Superior temporal gyrus (tissue), 1 donor: ENCODE results near the gene IHH.
A peak's percentile ranks its signal among the peaks of the same experiment; 100 is the strongest.

Experiments
- DNase-seq: peaks from one replicate; pipeline ENCODE4 v3.0.0-alpha.2; 2016; ENCODE audit errors: extremely low spot score

IHH gene

DNA sequence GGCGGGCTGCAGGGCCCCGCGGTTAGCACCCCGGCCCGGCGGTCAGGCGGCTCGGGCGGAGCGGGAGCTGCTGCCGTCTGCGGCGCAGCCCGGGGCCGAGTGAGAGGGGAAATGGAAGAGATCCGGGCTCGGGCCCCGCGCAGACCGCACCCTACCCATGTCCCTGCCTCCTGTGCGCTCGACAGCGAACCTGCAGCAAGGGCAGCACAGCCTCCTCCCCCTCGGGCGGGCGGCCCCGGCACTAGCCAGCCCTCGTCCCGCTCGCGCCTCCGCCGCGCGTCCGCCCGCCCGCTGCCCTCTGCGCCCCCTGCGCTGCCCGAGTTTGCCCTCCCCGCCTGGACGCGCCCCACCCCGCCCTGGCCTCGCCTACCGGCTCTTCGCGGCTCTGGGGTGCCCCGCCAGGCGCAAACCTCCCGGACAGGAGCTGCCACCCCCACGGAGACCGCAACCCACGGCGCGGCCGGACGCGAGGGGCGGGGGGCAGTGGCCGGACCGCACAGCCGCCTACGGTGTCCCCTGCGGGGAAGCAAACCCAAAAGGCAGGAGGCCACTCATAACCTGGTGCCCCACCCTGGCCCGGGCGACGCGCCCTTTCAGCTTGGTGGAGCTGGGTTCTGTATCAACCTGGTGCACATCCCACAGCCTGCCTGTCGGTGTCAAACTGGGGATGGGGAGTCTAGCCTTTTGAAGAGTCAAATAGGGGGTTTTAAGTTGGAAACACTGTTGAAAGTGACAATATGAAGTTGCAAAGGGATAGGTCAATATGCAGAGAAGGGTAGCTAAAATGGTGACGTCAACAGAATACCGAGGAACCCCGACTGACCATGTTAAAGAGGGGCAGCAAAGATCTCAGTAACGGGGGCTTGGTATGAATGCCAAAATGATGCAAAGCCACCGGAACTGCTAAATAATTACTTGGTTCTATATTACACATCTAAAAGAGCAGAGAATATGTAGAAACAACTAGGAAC lies at the start of gene IHH:
TSS of gene IHH (minus strand) at position 101 of the 971 bp plus-strand sequence. CDS start 454 bp downstream, outside the sequence.
- no peak for DNase-seq

DNA sequence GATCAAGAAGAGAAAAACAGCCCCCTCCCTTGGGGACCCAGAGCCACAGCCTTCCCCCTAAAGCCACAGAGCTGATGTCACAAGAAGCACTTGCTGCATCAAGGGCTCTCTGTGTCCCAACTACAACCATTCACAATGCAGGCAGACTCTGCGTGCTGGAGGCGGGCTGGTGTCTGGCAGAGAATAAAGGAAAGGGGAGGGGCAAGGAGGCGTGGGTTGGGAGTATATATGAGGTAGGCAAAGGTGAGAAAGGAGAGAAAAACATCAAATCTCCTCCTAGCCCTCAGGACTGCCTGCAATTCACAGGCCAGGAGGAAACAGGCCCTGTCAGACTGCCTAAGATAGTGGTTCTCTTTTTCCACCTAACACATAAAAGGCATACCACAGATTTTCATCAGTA lies 48.8 kb upstream of the IHH start:
- no peak for DNase-seq

DNA sequence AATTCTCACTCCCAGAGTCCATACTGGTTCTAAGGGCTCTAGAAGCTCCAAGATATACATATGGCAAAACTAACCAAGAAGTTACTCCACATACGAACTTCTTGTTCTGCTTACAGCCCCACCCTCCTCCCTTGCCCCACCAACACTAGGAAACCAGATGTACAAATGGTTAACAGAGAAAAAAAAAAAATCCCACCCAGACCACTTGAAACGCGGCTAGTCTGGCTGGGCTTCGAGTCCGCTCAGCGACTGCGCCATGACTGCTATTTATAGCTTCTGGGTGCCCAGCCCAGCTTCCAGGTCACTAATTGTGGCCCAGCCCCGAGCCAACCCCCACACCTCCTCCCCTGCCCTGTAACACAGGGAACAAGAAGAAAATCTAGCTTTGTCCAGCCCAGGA lies 47.0 kb upstream of the IHH start:
- no peak for DNase-seq

DNA sequence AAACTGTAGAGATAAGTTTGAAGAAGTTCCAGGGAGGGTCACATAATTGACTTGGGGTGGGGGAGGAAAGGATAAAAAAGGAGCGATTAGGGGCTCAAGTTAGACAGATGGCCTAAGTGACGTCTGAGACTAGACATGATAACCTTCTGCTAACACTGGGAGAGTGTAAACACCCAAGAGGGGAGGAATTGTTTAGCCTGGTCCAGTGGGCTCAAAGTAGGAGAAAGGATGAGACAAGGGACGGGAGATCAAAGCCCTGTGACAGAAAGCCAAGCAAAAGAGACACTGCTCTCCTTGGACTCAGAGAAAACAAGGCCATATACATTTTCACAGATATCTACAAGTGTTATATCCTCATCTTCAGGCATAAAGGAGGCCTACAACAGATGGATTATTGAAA lies 45.5 kb upstream of the IHH start:
- DNase-seq, result no peak

DNA sequence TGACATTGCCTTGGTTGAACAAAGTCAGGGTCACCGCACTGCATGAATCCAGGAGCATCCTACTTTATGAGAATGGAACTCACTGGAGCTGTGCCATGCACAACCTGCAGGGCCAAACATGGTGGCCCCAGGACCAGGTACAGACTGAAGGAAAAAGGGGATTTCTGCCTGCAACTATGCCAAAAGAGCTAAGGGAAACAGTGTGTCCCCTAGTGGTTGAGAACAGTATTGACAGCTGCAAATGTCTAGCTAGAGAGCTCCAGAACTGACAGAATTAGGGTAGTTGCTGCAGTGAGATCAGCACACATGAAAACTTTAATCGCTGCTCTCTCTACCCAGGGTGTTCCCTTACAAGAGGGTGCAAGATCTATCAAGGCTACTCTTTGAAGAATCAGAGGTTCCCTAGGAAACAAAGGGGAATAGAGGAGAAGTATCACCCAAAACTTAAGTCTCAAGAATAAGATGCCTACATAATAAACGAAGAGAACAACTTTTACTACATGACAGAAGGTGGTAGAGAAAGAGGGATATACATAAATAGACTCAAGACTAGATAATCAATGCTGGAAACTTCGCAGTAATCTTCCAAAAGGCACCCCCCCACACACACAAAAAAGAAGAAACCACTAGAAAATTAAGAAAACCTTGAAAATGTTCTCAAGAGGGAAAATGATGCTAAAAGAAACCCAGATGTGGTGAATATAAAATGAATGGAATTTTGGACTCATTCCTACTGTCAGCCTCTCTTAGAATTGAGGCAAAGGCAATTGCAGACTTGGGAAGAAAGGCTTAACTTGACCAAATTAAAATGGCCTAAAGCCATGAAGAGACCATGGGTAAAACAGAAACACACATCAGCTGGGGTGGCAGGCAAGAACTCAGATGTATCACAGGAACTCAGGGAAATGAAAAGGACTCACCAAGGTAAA lies 43.6 kb upstream of the IHH start:
- DNase-seq, result peak; percentile 32

DNA sequence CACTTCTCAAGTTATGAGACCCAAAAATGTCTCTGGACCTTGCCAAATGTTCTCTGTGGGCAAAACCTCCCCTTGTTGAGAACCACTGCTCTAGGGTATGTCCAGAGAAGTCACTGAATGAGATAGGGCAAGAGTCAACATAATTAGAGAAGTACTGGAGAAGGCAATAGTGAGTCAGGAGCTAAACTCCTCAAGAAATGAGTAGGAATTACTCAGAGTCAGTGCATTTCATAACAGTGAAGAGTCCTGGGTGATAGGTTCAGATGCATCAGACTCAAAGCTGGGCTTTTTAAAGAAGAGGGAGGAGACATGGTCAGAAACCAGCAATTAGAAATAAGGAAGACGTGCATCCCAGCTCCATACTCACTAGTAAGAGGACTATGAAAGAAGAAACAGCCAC lies 38.6 kb upstream of the IHH start:
- DNase-seq, result no peak

DNA sequence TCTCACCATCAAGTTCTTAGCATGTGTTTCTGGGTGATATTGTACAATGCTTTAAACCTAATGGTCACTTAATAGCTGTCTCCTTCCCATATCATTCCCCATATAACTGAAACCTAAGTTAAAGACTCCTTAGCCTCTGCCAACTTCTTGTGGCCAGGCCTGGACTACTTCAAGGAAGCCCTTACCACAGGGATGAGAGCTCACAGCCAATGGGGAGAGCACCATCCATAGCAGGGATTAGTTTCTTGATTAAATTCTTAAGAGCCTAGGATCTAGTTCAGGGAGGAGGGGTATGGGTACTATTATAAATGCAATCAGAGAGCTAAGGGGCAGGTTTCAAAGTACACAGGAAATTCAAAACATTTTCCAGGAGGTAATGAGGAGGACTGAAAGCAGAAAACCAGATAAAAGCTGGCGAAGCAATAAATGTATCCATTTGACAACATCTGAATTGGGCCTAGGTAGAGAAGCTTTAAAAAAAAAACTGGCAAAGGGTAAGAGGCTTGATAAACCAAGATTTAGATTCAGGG lies 34.8 kb upstream of the IHH start:
- DNase-seq, result no peak

DNA sequence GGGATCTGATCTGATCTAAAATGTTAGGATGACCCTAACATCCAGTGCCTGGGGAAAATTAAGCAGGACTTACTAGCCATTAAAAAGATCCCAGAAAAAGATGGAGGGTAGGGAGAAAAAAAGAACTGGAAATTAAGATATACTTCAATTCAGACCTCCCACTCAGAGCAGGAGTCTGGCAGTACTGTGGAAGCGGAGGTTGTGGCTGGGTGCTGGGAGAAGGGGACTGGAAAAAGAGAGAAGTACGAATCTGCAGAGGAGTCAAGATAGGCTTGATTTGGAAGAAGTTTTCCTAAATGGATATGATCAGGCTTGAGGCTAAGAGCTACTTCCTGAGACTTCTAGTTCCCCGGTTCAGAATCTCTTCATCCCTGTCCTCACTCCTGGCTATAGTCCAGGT lies 33.5 kb upstream of the IHH start:
- no peak for DNase-seq

DNA sequence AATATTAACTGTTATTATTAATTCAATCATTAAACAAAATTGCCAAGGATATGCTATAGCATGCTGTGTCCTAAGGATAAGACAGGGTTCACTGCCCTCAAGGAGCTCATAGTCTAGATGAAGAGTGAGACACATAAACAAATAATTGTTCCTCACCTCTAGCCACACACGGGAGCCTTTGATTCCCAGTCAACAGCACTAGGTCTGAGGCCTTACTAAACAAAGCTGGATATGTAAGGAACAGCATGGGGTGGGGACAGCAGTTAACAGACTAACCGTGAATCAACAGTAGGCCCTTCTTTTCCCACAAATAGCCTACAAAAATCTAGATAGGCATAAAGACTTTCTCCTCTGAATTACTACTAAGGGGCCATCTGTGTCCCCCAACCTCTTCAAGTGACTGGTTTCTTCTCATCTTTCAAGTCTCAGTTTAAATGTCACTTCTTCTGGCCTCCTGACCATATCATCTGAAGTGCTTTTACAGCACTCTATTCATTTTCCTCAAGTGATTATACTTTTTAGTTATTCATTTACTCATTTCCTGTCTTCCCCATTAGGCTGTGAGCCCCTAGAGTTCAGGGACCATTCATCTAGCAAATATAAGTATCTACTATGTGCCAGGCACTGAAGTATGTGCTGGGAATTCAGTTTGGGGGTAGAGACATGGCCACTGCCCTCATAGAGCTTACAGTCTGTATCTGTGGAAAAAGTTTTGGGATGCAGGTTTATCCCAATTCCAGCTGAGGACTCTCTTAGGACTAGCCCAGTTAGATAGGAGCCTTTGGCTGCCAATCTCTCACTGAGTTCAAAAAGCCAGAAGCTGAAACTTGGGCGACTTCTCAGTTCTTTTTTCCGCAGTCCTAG lies 29.9 kb upstream of the IHH start:
- DNase-seq, result no peak

DNA sequence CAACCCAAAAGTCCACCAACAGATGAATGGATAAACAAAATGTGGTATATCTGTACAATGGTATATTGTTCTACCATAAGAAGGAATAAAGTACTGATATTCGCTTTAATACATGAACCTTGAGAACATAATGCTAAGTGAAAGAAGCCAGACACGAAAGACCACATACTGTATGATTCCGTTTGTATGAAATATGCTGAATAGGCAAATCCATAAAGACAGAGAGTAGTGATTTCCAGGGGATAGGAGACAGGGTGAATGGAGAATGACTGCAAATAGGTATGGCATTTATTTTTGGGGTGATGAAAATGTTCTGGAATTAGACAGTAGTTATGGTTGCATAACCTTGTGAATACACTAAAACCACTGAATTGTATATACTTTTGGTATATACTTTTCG lies 28.6 kb upstream of the IHH start:
- no peak for DNase-seq

DNA sequence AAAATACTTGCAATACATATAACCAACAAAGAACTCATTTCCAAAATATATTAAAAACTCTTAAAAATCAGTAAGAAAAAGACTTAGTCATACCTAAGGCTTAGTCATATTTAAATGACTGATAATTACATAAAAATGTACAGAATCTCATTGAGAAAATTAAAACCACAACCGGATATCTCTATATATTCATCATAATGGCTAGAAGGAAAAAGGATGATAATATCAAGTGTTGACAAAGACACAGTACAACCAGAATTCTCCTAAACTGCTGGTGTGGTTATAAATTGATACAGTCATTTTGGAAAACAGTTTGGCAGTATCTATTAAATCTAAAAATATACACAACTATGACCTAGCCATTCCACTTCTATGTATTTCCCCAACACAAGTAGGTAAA lies 27.1 kb upstream of the IHH start:
- no peak for DNase-seq

DNA sequence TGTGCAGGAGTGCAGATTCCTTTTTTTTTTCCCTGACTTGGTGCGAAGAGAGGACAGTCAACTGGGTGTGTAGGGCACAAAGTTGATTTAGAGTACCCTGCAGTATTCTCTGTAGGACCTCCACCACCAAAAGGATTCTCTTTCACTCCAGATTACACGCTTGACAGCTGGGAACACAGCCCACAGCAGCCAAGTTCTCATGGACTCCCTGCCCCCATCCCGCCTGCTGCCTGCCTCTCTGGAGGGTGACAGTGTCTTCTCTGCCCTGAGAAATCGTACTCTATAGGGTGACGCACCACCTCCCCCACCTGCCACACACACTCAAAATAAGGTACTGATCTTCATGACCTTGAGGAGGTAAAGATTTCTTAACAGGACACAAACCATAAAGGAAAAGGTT lies 26.6 kb upstream of the IHH start:
- no peak for DNase-seq

DNA sequence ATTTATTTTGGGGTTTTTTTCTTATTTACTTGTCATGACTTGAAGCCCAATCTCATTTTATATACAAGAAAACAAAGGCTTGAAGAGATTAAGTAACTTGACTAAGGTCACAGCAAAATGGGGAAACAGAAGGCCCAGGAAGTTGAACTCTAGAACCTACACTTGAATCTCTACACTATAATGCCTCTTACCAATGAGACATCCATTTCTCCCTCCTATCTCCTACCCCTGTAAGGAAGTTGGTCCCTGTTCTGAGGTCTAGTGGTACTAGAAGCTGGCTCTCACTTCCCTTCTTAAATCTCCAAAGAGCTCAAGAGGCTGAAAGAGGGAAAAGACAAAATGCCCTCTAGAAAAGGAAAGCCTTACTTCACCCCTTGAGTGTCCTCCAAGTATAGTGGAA lies 25.5 kb upstream of the IHH start:
- no peak for DNase-seq

DNA sequence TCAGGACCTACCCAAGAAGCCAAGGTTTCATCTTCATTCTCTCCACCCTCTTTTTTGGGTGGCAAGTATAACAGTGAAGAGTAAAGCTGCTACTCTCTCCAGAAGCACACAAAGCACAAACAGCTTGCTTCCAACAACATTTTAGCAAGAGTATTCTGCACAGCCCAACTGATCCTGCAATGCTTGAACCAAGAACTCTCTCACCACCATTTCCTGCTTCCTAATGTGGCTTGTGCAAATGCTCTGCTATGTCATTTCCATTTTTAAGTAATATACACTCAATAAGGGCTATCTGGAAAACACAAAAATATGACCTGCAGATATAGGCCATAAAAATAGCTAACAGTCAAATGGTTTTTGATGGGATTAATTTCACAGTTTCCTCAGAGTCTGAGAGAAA lies 24.1 kb upstream of the IHH start:
- no peak for DNase-seq

DNA sequence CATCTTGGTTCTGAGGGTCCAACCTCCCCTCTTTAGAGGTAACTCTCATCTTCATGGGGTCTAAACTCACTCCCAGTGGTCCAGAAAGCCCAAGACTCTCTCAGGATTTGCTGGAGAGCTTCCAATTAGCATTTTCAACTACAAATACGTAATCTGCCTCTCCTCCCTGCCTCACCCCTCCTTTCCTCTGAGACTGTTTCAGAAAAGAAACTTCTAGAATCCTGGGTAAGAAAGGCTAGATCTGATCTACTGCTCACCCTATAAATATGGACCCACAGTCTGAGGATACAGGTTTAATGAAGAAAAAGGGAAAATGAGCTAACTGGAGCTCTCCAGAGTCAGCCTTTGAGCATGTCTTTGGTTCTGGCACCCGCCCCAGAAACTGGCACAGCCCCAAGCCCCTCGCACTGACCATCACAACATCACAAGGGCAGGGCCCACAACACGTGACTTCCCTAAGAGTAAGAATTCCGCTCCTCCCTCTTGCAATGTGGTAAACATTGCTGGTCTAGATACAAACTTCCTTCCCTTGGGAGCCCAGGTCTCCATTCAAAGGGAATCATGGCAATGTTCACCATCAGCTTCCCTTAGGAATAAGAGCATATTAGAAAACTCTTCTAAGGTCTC lies 21.7 kb upstream of the IHH start:
- DNase-seq, result no peak

DNA sequence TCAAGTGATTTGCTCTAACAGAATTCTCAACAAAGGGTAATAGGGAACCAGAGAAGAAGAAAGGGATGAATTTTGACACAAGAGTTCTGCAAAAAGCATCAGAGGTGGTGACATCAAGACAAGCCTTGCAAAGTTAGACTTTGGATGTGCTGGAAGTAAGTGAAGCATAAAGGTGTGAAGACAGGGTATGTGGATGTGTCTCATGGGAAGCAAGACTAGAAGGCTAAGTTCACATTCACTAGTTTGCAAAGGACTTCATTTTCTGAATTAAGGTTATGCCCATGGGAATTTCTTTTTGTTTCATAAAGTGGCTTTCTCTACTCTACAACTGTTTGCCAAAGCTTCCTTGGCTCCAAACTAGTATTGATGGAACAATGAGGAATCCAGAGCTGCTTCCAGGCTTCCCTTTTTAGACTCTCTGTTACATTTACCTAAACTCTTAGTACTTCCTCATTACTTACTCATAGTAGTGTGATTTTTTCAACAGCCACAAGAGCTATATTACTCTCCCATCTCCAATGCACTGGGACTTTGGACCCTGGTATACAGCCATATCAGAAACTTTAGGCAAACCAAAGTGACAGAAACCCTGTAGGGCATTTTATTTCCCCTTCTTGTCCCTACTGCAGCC lies 21.1 kb upstream of the IHH start:
- no peak for DNase-seq

DNA sequence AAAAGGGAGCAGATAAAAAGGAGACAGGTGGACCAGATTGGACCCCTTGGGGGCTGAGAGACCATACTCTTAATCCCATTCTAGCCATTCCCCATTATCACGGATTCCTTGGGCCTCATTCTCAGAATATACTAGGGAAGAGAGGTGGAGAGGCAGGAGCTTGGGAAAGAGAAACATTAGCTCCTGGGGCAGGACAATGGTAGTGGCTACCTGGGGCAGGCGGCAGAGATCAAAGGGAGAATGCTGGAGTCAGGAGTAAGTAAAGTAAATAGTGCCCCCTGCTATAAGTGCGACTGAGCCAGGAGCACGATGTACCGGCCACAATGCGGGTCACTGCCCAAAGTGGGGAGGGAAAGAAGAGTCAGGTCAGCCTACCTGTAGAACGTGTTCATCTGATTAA lies 20.4 kb upstream of the IHH start:
- no peak for DNase-seq

DNA sequence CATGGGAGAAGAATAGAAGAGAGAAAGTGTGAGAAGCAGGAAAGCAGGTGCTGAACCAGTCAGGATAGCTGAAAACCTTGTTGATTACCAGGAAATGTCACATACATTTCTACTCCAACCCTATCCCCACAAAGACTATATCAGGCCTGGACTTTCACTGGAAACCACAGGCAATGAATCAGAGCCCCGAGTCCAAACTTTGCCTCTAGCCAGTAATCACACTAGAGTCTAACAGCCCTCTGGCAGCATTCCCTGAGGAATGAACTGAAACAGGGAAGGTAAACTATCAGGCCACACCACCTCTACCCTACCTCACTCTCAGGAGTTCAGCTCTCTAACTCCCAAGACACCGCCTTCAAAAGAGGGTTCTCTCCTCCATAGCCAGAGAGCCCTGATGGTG lies 18.7 kb upstream of the IHH start:
- DNase-seq, result no peak

DNA sequence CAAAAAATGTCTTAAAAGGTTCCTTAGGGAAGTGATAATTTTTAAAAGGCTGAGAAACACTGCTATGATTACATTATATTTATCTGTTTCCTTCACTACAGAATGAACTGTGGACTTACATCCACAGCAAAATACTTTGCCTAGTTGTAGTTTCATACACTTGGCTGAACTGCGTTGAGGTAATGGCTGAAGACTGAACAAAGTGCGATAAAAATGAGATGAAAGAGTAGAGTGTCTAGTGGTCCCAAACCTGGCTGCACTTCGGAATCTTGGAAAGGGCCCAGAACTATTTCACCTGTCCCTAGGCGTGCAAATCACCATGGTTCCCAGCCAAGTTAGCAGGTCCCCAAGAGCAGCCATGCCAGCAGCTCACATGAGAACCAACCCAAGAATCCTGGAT lies 18.2 kb upstream of the IHH start:
- no peak for DNase-seq

DNA sequence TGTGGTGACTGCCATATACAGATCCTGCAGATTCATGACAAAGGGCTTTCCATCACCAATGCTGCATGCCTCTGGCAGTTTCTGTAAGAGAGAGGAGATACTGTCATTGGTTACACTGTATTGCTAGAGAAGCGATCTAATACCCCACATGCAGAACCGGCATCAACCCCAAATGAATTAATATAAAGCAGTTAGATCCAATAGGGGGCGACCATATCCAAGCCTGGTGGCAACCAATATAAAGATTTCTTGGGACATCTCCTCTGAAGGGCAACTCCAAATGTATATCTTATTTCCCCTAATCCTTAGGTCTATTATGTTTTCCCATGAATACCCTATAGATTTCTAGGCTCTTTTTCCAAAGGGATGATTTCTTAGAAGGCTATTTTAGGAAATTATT lies 17.4 kb upstream of the IHH start:
- DNase-seq, result no peak

DNA sequence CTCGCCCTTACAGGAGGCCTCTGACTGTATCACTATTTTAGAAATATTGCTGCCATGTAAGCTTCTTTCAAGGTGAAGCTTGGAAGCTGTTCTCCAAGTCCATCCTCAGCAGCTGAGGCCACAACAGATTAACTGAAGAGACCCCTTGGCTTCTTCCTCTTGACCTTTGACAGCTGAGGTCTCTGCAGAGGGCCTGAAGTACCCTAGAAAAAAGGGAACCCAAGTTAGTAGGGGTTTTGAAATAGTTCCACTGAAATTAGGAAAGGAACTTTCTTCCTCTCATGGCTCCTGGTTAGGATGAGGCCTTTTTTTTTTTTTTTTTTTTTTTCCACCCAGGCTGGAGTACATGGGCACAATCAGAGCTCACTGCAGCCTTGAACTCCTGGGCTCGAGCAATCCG lies 15.5 kb upstream of the IHH start:
- DNase-seq, result no peak
